ENCODE results near the gene RELN.

- TF ChIP-seq POLR2A (IDR thresholded peaks at IDR 0.05): no peak
- TF ChIP-seq, protein P1, sequence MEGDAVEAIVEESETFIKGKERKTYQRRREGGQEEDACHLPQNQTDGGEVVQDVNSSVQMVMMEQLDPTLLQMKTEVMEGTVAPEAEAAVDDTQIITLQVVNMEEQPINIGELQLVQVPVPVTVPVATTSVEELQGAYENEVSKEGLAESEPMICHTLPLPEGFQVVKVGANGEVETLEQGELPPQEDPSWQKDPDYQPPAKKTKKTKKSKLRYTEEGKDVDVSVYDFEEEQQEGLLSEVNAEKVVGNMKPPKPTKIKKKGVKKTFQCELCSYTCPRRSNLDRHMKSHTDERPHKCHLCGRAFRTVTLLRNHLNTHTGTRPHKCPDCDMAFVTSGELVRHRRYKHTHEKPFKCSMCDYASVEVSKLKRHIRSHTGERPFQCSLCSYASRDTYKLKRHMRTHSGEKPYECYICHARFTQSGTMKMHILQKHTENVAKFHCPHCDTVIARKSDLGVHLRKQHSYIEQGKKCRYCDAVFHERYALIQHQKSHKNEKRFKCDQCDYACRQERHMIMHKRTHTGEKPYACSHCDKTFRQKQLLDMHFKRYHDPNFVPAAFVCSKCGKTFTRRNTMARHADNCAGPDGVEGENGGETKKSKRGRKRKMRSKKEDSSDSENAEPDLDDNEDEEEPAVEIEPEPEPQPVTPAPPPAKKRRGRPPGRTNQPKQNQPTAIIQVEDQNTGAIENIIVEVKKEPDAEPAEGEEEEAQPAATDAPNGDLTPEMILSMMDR (IDR thresholded peaks at IDR 0.05): no peak
Observed at GRCh38 chr7:103445228-103446048, 544.0 kb downstream of the RELN start.
